Skin of body (tissue), 2 donors: ENCODE measurements around the gene ADGRD1. TPM values are rescaled to one million over a fixed set of nuclear protein-coding genes. Genes with fewer than 3 reads are reported as not detected.

Experiments used
- DNase-seq: peaks from one replicate; lab custom pipeline; 2025; lab: John Stamatoyannopoulos, UW
- total RNA-seq: library from RNA; depleted of rRNA; stranded (reverse); fragments of >200 nt; gene quantifications from one replicate; pipeline ENCODE4 v1.2.3, GENCODE V29; 2014

Gene ADGRD1
- total RNA-seq, 1 donor from 2014 or later: 7.3 TPM

DNA sequence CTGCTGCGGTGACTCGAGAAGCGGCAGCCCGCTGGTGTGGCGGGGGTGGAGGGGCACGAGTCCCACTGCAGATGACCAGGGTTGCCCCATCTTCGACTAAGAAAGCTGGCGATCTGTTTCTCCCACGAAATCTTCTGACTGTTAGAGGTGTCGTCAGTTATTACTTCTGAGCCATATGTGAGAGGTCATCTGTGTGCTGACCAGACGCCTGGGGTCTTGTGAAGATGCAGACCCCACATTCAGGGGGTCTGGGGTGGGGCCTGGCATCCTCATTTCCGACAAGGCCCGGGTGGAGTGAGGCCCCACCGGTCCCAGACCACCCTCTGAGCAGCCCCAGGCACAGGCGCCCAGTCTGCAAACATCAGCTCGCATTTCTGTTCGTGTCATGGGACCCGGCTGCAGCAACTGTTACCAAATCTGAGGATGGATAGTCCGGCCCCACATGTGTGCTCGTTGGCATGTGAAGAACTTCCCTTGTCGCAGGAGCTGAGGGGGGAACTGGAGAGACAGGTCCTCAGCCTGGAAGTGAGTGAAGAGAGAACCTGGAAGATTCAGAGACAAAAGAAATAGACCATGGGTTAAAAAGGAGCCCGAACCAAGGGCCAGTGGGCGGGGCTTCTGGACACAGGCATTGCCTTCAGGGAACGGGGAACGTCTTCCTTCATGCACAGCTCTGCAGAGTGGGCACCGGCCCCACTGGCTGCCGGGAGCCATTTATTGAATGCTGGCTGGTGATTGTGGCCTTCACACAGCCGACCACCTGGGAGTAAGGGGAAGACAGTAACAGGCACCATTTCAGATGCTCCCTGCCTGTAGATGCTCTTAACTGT lies 135.2 kb downstream of the ADGRD1 start:
- DNase-seq: no peak

DNA sequence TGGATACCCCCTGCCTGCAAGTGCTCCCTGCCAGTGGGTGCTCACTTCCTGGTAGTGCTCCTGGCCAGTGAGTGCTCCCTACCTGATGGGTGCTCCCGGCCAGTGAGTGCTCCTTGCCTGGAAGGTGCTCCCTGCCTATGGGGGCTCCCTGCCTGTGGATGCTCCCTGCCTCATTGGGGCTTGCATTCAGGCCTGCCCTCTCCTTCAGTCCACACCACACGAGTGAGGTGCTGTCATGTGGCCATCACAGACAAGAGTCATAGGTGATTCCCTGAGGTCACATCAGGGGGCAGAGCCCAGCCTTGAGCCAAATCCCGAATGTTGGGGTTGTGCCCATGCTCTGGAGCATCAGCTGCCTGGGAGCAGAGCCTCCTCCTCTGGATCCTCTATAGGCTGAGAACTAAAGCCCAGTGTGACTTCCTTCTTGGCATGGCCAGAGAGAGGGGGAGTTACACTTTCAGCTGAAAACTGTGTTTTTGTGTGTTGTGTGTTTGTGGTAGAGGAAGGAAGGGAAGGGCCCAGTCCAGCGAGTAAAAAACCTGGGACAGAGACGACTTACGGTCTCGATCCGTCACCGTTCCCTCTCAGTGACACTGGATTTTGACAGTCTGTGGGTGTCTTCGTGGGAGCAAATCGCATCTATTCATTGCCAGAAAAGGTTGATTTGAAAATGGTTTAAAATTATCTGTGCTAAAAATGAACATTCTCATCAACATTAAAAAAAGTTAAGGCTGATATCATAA lies 136.0 kb downstream of the ADGRD1 start:
- no peak for DNase-seq

DNA sequence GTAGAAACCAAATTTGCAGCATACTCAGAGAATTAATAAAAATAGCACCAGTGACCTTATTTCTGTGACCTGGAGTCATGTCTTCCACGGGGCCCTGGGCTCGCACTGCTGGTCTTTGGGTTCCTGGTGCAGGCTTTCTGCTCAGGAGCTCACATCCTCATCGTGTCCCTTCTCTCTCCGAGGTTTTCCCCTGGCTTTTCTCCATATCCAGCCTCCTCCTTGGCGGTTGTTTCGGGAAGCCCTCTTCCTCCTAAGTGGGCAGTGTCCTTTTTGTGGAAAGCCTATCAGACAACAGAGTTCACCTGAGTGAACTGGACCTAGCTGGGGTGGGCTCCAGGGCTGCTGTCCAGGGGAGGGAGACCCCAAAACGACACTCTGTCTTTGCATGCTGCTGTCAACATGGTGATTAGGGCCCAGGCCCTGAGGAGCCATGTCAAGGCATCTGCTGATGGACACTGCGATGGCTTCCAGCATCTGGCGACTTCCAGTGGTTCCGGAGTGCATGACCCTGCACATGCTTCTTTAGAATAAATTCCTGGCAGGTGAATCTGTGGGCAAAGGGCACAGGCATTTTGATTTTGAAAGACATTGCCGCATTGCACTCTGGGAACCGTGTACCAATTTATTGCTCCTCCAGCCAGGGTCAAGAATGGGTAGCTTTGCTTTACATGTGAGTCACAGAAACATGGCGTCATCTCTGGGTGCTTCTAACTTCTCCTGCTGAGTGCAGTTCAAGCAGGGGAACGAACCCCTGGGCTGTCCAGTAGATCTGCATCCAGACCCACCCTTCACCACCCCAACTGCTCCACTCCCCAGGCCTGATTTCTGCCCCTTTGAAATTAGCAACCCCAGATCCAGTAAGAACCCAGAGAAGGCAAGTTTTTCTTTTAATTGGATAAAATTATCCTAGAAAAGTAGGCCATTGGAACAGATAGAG lies 136.8 kb downstream of the ADGRD1 start:
- no peak for DNase-seq

DNA sequence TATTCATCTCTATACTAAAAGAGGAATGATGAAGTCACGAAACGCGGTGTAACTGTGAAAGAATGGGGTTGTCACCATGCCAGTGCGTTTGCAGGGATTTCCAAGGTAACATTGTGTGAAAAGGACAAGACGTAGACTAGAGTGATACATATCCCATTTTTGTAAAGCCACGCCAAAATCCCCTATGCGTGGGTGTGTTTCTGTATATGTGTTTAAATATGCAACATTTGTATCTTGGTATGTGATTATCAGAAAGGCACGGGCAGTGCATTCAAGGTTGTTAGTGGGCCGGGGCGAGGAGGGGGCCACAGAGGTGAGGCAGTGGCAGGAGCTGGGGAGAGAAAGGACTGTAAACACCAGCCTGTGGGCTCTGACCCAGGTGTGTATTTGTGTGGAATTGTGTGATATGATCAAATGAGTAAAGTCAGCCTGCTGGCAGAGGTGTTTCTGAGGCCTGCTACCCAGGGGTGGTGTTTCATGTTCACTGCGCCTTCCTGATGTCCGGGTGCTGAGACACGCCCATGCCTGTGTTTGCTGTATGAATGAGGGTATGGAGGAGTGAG lies 137.8 kb downstream of the ADGRD1 start:
- no peak for DNase-seq

DNA sequence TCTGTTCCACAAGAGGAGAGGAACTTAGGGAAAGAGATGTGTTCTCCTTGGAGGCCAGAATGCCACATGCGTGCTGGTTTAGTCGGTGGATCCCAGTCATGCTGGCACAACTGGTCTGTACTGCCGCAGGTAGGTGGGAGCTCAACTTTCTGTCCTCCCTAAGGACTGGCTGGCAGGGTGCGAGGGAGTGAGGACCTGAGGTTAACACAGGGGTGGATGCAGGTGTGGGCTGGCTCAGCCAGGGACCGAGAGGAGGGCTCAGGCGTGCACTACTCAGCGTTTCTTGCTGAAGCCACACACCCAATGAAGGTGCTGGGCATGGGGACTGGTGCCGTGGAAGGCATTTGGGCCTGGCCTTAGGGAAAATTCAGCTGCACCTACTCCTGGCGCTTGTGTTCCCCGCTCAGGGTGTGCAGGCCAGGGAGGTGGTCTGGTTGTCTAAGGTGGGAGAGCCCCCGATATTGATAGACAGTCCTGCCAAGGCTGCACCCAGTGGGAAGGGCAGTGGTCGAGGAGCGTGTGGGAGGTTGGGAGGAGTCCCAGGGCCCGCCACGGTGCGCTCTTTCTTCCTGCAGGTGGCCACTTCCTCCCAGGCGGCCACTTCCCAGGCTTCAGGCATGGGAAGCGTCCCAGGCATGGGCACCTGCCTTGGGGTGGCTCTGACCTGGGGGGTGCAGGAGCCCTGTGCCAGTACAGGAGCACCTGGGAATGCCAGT lies 138.4 kb downstream of the ADGRD1 start:
- no peak for DNase-seq

DNA sequence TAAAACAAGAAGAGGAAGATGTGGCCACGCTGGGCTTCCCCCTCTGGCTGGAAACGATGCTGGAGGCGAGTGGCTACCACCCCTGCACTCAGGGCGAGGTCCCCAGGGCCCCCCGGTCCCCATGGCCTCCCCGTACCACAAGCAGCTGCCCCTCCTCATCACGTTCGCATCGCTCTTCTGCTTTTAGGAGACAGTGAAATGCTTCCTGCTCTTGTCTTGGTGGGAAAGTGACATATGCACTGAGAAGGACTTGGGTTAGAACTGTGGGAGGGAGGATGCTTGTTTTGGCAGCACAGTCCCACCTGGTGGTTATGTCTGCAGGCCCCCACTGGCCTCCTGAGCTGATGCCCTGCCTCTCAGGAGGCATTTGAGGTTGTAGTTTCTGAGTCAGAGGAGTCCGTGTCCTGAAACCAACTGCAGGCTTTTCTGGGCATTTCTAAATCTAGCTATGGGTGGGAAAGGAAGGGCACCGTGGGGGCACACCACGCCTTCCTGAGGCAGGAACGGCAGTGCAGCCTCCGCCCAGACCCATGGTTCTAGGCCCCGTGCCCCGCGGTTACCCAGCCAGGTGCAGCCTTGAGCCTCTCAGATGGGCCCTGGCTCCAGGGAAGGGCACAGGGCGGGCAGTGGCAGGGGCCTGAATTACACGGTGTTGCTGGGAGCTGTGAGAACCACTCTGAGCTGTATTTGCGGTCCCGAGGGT lies 139.3 kb downstream of the ADGRD1 start:
- DNase-seq: no peak

DNA sequence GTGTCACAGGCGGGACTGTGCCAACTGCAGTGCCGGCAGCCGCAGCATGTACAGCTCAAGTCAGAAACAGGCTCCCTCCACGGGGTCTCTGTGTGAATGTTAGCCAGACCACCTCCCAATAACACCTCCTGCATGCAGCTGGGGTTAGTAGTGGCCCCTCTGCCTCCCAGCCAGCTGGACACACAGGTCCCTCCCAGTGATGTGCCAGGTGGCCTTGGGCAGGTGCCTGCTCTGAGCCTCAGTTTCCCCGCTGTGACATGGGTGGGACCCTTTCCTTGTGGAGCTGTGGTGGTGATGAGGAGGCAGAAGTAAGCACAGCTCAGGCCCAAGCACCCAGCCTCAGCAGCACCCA lies 139.9 kb downstream of the ADGRD1 start:
- DNase-seq: no peak

DNA sequence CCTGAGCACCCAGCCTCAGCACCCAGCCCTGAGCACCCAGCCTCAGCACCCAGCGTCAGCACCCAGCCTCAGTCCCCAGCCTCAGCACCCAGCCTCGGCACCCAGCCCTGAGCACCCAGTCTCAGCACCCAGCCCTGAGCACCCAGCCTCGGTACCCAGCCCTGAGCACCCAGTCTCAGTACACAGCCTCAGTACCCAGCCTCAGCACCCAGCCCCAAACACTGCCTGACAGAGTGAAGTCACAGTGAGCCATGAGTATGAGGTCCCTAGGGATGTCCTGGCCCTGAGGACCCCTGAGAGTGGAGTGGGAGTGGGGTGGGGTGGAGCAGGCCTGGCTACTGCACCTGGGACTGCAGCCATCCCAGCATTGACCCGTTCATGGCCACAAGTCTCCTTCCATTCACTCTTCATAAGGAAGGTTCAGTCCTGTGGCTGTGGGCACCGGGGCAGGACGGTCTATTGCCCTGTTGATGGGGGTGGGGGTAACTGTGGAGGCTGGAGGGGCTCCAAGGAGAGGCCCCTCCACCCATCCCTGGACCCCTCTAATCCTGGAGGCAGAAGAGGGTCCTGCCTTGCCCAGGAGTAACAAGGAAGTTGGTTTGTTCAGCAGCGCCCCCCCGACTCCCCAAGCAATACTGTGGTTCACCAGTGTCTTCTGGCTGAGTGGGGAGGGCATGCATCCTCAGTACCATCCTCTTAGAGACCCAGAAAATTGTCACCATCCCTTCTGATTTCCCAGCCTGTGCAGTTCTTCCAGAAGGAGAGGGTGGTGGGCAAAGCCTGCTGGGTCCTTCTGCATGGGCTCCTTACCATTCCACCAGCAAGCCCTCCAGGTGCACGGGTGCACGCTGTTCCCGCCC lies 140.5 kb downstream of the ADGRD1 start:
- DNase-seq: no peak

DNA sequence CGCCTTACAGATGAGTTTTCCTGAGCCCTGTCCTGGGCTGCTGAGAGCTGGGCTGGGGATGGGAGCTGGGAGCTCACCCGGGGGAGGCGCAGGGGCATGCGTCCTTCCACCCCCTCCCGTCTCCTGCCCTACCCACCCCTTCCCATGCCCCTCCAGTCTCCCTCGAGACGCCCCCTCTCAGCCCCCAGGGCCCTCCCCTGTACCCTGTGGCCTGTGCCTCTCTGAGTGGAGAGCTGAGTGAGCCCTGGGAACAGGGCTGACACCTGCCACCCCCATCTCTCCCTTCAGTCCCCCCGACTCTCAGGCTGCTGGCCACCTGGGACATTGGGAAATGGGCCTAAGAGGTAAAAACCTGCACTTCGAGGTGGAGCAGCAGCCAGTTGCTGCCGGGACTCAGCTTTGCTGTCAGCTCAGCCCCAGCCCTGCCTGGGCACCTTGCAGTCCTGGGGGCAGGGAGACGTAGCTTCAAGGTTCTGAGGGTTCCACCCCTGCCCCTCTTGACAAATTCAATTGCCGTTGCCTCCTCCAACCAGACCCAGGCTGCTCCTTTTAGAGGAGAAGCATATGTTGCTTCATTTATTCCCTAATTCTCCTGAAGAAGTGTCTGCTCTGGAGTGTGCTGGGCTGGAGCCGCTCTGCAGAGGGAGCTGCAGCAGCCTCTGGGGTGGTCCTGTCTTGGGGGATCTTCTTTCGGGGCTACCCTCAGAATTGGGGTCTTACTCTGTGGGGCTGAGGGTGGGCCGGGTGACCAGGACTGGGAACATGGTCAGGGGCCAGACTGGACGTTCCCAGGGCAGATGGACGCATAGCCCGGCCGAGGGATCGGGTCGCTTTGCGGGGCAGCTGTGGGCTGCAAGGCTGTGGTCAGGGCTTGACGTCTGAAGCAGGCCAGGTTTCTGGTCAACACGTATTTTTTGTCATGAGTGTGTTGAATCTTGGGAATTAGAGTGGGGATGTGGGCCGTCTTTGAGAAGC lies 141.4 kb downstream of the ADGRD1 start:
- DNase-seq: no peak

DNA sequence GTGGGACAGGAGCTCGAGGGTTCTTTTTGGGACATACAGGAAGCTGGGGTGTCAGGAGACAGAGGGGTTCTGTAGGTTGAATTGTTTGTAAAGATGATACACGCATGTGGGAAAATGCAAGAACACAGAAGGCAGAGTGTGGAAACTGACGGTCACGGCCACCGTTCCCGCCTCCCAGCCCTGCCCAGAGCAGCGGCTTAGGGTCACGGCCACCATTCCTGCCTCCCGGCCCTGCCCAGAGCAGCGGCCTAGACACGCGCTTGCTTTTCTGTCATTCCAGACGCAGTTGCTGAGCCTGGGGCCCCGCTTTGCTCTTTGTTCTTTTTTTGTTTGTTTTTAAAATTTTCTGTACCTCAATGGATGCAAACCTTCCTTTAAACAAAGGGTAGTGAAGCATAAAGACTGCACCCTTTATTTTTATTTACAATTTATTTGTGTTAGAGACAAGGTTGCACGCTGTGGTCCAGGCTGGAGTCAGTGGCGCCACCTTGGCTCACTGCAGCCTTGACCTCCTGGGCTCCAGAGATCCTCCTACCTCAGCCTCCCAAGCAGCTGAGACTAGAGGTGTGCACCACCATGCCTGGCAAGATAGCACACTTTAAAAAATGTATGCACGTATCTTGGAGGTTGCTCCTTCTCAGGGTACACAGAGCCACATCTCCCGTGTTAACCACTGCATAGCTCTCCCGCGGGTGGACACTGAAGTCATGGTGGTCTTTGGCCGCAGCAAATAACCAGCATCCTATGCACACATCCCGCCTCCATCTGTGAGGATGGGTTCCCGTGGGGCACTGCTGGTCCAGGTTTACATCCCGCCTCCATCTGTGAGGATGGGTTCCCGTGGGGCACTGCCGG lies 142.3 kb downstream of the ADGRD1 start:
- DNase-seq: no peak

DNA sequence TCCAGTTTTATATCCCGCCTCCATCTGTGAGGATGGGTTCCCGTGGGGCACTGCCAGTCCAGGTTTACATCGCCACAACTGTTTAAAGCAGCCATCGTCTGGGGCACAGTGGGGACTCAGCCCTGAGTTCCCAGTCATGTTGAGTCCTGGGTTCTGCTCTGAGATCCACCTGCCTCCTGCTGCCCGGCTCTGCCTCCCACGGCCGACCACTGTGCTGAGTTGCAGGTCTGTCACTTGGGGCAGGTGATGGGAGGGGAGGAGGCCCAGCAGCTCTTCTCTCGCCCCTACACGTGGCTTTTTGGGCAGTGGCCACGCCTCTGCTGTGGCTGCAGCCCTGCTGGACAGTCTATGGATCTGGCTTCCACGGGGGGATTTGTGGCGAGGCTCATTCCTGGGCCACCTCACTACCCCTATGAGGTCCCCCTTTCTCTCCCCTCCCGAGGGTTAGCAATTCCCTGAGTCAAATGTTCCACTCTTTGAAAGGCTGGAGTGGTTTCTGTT lies 143.0 kb downstream of the ADGRD1 start:
- no peak for DNase-seq

DNA sequence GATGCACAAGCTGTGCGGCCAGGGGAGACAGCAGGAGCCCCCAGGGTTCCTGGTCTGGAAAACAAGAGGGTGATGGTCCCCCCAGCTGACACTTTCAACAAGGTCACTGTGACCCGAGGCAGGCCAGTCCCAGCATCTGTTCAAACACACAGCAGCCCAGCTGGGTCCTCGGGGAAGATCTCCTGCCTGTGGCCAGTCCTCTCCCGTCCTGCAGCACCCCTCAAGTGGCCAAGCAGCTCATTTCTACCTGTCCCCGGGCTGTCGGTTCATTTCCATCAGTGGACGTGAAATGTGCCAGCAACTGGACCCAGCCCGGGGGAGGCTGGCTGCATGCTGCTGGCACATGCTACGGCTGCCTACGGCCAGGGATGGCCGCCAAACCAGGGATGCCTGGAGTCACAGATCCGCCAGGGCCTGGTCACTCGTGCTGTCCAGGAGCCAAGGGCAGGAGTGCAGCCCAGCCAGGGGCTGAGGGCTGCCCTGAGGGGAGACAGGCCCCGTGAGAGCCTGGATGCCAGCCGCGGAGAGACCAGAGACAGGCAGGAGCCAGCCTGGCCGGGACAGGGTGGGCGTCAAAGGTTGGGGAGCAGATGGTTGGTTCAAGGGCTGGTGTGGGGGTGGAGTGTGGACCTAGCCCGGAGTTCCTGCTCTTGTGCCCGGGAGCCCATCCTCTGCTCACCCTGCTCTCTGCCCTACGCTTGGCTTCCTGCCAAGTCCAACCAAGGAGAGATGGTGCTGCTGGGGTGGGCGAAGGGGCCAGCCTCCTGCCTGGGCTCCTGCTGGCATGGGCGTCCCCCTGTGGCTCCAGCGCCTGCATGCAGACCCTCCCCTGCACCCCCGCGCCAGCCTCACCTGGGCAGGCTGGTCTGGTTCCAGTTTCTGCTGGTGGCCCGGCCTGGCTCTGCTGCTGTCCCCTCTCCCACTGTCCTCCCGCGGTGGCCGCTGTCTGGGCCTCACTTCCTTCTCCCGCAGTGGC lies 143.8 kb downstream of the ADGRD1 start:
- DNase-seq: no peak

DNA sequence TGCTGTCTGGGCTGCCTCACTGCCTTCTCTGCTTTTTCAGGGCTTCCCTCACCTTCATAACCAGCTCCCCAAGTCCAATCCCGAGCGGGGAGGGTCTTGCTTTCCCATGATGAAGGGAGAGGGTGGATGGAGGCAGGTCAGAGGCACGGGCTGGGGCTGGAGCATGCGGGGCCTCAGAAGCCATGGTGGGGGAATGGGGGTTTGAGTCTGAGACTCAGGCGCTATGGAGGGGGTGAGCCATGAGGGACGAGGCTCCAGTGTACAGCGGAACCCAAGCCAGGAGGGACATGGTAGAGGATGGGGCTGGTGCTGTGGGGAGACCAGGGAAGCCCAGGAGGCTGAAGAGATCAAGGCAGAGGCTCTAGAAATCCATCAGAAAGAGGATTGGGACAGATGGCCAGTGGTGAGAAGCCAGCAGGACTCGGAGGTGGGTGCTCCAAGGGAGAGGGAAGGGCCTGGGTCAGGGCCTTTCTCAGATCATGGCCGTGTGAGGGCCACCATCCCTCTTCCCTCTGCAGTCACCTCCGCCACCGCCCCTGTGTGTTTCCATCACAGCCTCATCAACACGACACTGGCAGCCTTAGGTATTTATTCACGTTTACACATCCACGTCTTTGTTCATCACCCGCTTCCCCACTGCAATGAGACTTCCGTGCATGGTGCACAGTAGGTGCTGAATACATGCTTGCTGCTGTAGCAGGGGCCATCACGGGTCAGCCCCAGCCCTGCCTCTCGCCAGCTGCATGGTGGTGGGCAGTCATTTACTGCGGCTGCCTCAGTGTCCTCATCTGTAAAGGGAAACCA lies 144.7 kb downstream of the ADGRD1 start:
- DNase-seq: no peak

DNA sequence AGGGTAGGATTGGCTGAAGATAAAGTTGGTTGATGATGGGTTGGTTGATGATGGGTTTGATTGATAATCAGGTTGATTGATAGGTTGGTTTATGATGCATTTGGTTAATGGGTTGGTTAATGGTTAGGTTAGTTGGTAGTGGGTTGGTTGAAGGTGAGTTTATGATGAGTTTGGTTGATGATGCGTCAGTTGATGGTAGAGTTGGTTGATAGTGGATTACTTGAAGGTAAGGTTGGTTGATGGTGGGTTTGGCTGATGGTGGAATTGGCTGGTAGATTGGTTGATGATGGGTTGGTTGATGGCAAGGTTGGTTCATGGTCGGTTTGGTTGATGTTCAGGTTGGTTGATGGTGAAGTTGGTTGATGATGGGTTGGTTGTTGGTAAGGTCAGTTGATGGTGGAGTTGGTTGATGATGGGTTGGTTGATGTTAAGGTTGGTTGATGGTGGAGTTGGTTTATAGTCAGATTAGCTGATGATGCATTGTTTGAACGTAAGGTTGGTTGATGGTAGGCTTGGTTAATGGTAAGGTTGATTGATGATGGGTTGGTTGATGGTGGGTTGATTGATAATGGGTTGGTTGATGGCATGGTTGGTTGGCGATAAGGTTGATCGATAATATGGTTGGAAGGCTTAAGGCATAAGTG lies 146.4 kb downstream of the ADGRD1 start:
- no peak for DNase-seq
